Measurements from ENCODE around the gene SUGCT. TPM values are rescaled to one million over a fixed set of nuclear protein-coding genes. Genes with fewer than 3 reads are reported as not detected.

The SUGCT gene
- total and polyA plus RNA-seq, 9 of the 15 experiments (the other 6 are each of a cell fraction or from before 2014, with no cell fraction given) = 0.58 to 2.5 (median 1.4) TPM

DNA sequence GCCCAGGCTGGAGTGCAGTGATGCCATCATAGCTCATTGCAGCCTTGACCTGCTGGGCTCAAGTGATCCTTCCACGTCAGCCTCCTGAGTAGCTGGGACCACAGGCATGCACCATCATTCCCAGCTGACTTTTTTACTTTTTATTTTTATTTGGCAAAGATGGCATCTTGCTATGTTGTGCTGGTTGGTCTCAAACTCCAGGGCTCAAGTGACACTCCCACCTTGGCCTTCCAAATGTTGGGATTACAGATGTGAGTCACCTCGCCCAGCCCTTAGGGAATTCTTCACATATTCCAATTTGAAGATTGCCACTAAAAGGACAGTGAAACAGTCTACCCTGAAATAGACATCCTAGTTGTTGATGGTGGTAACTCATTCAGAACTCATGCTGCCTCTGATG, 27.7 kb downstream of the SUGCT start:
- in situ Hi-C loops (cut with MboI) = no loop called here
- ChIA-PET POLR2A (interaction anchor here (0.5 kb wide), 1 partner anchor 885 kb away, joined by 3 read pairs; no protein-coding TSS in a partner anchor), CTCF (ENCODE audit: low intra/inter-chr PET ratio) (no interaction called here)
- Histone ChIP-seq H3K27ac (ENCODE audit: extremely low read depth, low read depth, low read length) (no peak overlapping the region), H3K4me2 (ENCODE audit: insufficient read depth, low read length) (no peak overlapping the region), H2AFZ (ENCODE audit: low read depth, low read length) (no peak overlapping the region), H3K9me3 (replicated peaks; ENCODE audit: control insufficient read depth, insufficient read depth, low read depth, low read length) (no peaks in the 10 kb centered on the region), H3K4me1 (replicated peaks in 1 of 2; ENCODE audit: control insufficient read depth in 2 of 2, insufficient read depth in 2 of 2, low read length in 2 of 2) (no peaks in the 10 kb centered on the region), H3K9ac (ENCODE audit: insufficient read depth in 1 of 2, low read depth in 2 of 2, low read length in 2 of 2) (no peak overlapping the region), H3K9me1 (ENCODE audit: control insufficient read depth, insufficient read depth, low read length) (no peaks in the 10 kb centered on the region), H3K79me2 (ENCODE audit: control insufficient read depth, insufficient read depth, low read length) (no peaks in the 10 kb centered on the region), H3K4me3 (no peak overlapping the region), H4K20me1 (replicated peaks; ENCODE audit: control insufficient read depth, insufficient read depth, low read length) (no peaks in the 10 kb centered on the region), H3K36me3 (ENCODE audit: control insufficient read depth, insufficient read depth, low read length) (no peaks in the 10 kb centered on the region), H3K27me3 (ENCODE audit: control insufficient read depth in 2 of 2, insufficient read depth in 2 of 2, low read length in 2 of 2) (peaks cover 4 to 10% of the 10 kb centered on the region in 2 experiments; a peak in 3 of 5 replicates)
- no TSS peak for BruUV-seq (replicated peaks)
- ATAC-seq (no peak), DNase-seq (ENCODE audit: extremely low read depth in 1 of 4, low spot score in 3 of 4) (no peak), FAIRE-seq (no peak)
- TF ChIP-seq, protein P1, sequence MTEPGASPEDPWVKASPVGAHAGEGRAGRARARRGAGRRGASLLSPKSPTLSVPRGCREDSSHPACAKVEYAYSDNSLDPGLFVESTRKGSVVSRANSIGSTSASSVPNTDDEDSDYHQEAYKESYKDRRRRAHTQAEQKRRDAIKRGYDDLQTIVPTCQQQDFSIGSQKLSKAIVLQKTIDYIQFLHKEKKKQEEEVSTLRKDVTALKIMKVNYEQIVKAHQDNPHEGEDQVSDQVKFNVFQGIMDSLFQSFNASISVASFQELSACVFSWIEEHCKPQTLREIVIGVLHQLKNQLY (CRISPR knock-in tag; conservative IDR thresholded peaks at IDR 0.05) = no peak
- TF ChIP-seq LCOR (CRISPR knock-in tag; IDR thresholded peaks at IDR 0.05) = no peak
- WGBS (ENCODE audit: insufficient coverage, low coverage, missing lambda C conversion rate) = 0% methylated on average over 2 of the region's 2 CpGs
- intact Hi-C loops (cut with micrococcal nuclease) = no loop called here

- H3K9ac ChIP-seq (ENCODE audit: insufficient read depth in 1 of 2, low read depth in 2 of 2, low read length in 2 of 2) = no peak overlapping the region
- H3K4me3 ChIP-seq = no peak overlapping the region
- ATAC-seq (no peak), FAIRE-seq (no peak), DNase-seq (ENCODE audit: extremely low read depth in 1 of 4, low spot score in 3 of 4) (no peak)
- in situ Hi-C loops (cut with MboI) (no loop called here), intact Hi-C loops (cut with micrococcal nuclease) (no loop called here)
- H3K4me1 ChIP-seq (replicated peaks in 1 of 2; ENCODE audit: control insufficient read depth in 2 of 2, insufficient read depth in 2 of 2, low read length in 2 of 2) = no peaks in the 10 kb centered on the region
- H4K20me1 ChIP-seq (replicated peaks; ENCODE audit: control insufficient read depth, insufficient read depth, low read length) = no peaks in the 10 kb centered on the region
- no peaks in the 10 kb centered on the region for H3K9me1 ChIP-seq (ENCODE audit: control insufficient read depth, insufficient read depth, low read length)
- no peak overlapping the region for H3K27ac ChIP-seq (ENCODE audit: extremely low read depth, low read depth, low read length)
- H3K27me3 ChIP-seq (ENCODE audit: control insufficient read depth in 2 of 2, insufficient read depth in 2 of 2, low read length in 2 of 2) = peaks cover 2 to 10% of the 10 kb centered on the region in 2 experiments; a peak in 3 of 5 replicates
- no peaks in the 10 kb centered on the region for H3K36me3 ChIP-seq (ENCODE audit: control insufficient read depth, insufficient read depth, low read length)
- CTCF ChIA-PET (ENCODE audit: low intra/inter-chr PET ratio) = no interaction called here
- no peak overlapping the region for H3K4me2 ChIP-seq (ENCODE audit: insufficient read depth, low read length)
- no peaks in the 10 kb centered on the region for H3K79me2 ChIP-seq (ENCODE audit: control insufficient read depth, insufficient read depth, low read length)
- 0% methylated on average over 1 of the region's 1 CpG for WGBS (ENCODE audit: insufficient coverage, low coverage, missing lambda C conversion rate)
- POLR2A ChIA-PET = interaction anchor here (1.1 kb wide), 1 partner anchor 43 kb away, joined by 5 read pairs; no protein-coding TSS in a partner anchor
- BruUV-seq (replicated peaks) = no TSS peak
- no peaks in the 10 kb centered on the region for H3K9me3 ChIP-seq (replicated peaks; ENCODE audit: control insufficient read depth, insufficient read depth, low read depth, low read length)
- no peak overlapping the region for H2AFZ ChIP-seq (ENCODE audit: low read depth, low read length)
- TF ChIP-seq KAT2B (IDR thresholded peaks at IDR 0.05; ENCODE audit: low read depth, low read length) (no peak), SP1 (CRISPR knock-in tag; IDR thresholded peaks at IDR 0.05) (no peak), NFRKB (IDR thresholded peaks at IDR 0.05; ENCODE audit: low read depth) (no peak), ZNF224 (CRISPR knock-in tag; IDR thresholded peaks at IDR 0.05) (no peak), MBD1 (CRISPR knock-in tag; IDR thresholded peaks at IDR 0.05) (no peak), STAT6 (CRISPR knock-in tag; IDR thresholded peaks at IDR 0.05) (no peak), PREB (CRISPR knock-in tag; IDR thresholded peaks at IDR 0.05) (no peak)
These were observed 30.4 kb downstream of the SUGCT start for GRCh38 chr7:40165216-40165615.

Measured in K562 (cell line).